Prostate gland (tissue), 2 donors: Measurements from ENCODE around the gene PCCB. TPM values are rescaled to one million over a fixed set of nuclear protein-coding genes. Genes with fewer than 3 reads are reported as not detected.
"Not testable (repeated sequence)": the region's sequence is repeated elsewhere in the genome, so short reads cannot be mapped to it uniquely, and the experiment has no call there.

Source experiments
- DNase-seq: peaks from one replicate; pipeline ENCODE4 v3.0.0-alpha.2; 2019; ENCODE audit warnings: low spot score
- H3K27ac ChIP-seq, 2 donors: fragments of 200-600 bp; sonication (generic); 2 replicates each; pipeline ENCODE4 v1.5.1; 2017 to 2019
- H3K27me3 ChIP-seq: fragments of 200-600 bp; sonication (generic); replicated peaks from 2 replicates; pipeline ENCODE4 v1.5.1; 2019; ENCODE audit not compliant: insufficient read depth
- H3K36me3 ChIP-seq, 2 donors: fragments of 200-600 bp; sonication (generic); 1 replicate in 1 of 2; 2 replicates in 1 of 2; pipeline versions ENCODE4 v1.5.1 to v1.8.1; 2017 to 2019
- H3K4me1 ChIP-seq: fragments of 200-600 bp; sonication (generic); replicated peaks from 2 replicates; pipeline ENCODE4 v1.5.1; 2019
- H3K4me3 ChIP-seq, 2 donors: fragments of 200-600 bp; sonication (generic); 2 replicates each; pipeline ENCODE4 v1.5.1; 2017 to 2019
- H3K9me3 ChIP-seq: fragments of 200-600 bp; sonication (generic); 2 replicates; pipeline ENCODE4 v1.5.1; 2017
- CTCF ChIP-seq, 4 experiments: fragments of 200-600 bp in 2 of 4; fragments of 450-650 bp in 2 of 4; sonication (generic) in 2 of 4; IDR thresholded peaks; 1 replicate in 3 of 4; 2 replicates in 1 of 4; pipeline ENCODE4 v1.5.1; 2016 to 2019; ENCODE audit warnings: antibody characterized with exemption in 4 of 4, mild to moderate bottlenecking in 2 of 4, moderate library complexity in 2 of 4
- POLR2A ChIP-seq: fragments of 450-650 bp; IDR thresholded peaks from one replicate; pipeline ENCODE4 v1.6.1; 2016; ENCODE audit warnings: antibody characterized with exemption, mild to moderate bottlenecking
- POLR2AphosphoS5 ChIP-seq: sonication (generic); formaldehyde crosslinking; IDR thresholded peaks from one replicate; pipeline ENCODE4 v1.6.1; 2017; ENCODE audit warnings: antibody characterized with exemption
- WGBS: methylation state at CpG from one replicate; pipeline ENCODE4 v1.1.5; 2018; 5-methylcytosine and 5-hydroxymethylcytosine counted together
- intact Hi-C: fragments of 100-400 bp; cut with DNase I; formaldehyde crosslinking; loops from one replicate; pipeline ENCODE4 v1.14.2; 2022
- total RNA-seq, 2 donors: library from RNA; depleted of rRNA; stranded (reverse); fragments of >200 nt; gene quantifications; one replicate each; pipeline ENCODE4 v1.1.0, GENCODE V29; 2016

Gene PCCB
- 10 to 100 TPM; 60.9 to 70.3 TPM for total RNA-seq

DNA sequence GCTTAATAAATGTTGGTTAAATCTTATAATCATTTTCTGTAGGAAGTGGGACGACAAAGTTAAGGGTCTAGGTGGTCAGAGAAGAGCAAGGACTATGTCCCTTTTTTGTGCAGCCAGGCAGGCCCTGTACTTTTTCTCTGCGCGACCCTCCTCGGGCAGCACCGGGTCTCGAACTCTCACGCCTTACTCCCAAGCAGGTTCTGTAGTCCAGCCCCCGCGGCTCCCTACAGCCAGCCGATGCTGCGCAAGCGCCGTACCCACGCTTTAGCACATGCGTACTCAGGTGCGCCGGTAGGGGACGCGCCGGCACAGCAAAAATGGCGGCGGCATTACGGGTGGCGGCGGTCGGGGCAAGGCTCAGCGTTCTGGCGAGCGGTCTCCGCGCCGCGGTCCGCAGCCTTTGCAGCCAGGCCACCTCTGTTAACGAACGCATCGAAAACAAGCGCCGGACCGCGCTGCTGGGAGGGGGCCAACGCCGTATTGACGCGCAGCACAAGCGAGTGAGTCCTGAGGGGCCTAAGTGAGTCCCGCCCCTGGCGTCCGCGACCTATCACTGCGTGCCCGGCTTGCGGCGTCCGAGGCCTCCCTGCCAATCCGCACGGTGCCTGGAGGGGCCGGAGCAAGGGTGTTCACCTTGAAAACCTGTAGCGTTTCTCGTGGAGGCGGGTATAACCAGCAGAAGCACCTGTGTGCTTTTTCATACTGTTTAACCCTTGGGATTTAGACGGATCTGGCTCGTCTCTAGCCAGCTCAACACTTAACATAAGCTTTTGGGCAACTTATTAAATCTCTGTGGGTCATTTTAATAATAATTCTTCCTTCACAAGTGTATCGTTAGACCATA is at the start of gene PCCB:
Gene PCCB (plus strand): TSS at position 282 of the 844 bp plus-strand sequence. CDS start 36 bp downstream, at position 318.
- TF ChIP-seq POLR2AphosphoS5 = peak; percentile 88
- TF ChIP-seq CTCF (IDR thresholded peaks at IDR 0.05) = peak; percentile 74 to 96 (median 89)
- TF ChIP-seq POLR2A = peak; percentile 31
- Histone ChIP-seq H3K4me3 (peak within 1 kb of the TSS; percentile 52 to 79), H3K4me1 (peaks cover 4% of the 10 kb centered on the region), H3K27ac (peak within 1 kb of the TSS; percentile 85 to 90), H3K27me3 (no peaks in the 10 kb centered on the region), H3K36me3 (no peaks in the 10 kb centered on the region), H3K9me3 (no peaks in the 10 kb centered on the region)
- intact Hi-C loops = loop anchor here (2.0 to 5.0 kb wide), 3 partner anchors 53 to 503 kb away; partner anchors contain the start of genes MSL2 and STAG1
- WGBS = under 1% methylated on average over 63 of the region's 64 CpGs
- peak; percentile 94 for DNase-seq

DNA sequence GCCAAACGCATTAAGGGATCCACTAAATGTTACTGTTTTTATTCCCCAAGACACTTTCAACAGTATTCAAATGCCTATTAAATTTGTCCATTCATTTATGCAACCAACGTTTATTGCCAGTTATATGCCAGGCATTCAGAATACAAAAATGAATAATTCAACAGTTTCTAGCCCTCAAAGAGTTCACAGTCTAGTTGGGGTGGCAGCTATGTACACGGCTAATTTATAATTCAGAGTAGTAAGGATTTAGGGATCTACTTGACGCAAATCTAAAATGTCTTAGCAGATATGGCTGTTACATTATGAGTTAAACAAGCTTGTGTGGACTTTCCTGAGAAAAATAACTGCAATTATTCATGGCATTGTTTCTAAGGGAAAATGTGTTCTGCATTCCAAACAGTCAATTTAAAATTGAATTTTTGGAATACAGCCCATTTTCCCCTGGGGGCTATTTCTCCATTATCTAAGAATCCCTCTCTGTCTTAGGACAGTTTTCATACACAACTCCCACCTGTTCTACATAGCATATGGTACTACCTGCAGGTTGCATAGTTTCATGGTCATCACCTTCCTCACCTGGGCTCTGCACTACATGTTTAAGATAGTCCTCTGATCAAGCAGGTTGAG is 42.5 kb upstream of the PCCB start:
- no peaks in the 10 kb centered on the region for H3K27me3 ChIP-seq
- H3K36me3 ChIP-seq = no peaks in the 10 kb centered on the region
- TF ChIP-seq CTCF (IDR thresholded peaks at IDR 0.05) (no peak), POLR2AphosphoS5 (no peak), POLR2A (no peak)
- WGBS = 56% methylated on average over 4 of the region's 4 CpGs
- intact Hi-C loops = no loop called here
- H3K4me3 ChIP-seq = no peak overlapping the region
- no peak overlapping the region for H3K27ac ChIP-seq
- H3K4me1 ChIP-seq = no peaks in the 10 kb centered on the region
- H3K9me3 ChIP-seq = no peaks in the 10 kb centered on the region
- no peak for DNase-seq

DNA sequence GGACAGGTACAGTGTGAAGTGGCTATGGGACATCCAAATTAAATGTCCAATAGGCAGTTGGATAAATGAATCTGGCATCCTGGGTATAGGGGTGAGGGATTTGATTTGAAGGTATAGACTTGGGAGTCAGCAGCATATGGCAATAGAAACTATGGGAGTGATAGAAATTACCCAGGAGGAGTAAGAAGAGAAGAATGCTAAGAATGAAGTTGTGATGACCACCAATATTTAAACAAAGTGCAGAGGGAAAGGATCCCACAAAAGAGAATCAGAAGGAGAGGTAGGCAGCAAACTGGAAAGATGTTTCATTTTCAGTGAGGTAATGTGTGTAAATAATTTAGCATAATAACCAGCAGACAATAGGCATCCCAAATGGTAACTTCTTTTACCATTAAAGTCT is 40.2 kb upstream of the PCCB start:
- no peak for DNase-seq
- H3K27ac ChIP-seq = no peak overlapping the region
- H3K9me3 ChIP-seq = no peaks in the 10 kb centered on the region
- H3K4me3 ChIP-seq = no peak overlapping the region
- TF ChIP-seq POLR2AphosphoS5 (no peak), POLR2A (no peak), CTCF (IDR thresholded peaks at IDR 0.05) (no peak)
- H3K27me3 ChIP-seq = no peaks in the 10 kb centered on the region
- no peaks in the 10 kb centered on the region for H3K36me3 ChIP-seq
- intact Hi-C loops = no loop called here
- H3K4me1 ChIP-seq = no peaks in the 10 kb centered on the region

- Histone ChIP-seq H3K27me3 (no peaks in the 10 kb centered on the region), H3K4me1 (no peaks in the 10 kb centered on the region), H3K4me3 (no peak overlapping the region), H3K36me3 (no peaks in the 10 kb centered on the region), H3K9me3 (no peaks in the 10 kb centered on the region), H3K27ac (no peak overlapping the region)
- no peak for TF ChIP-seq POLR2A
- no peak for TF ChIP-seq CTCF (IDR thresholded peaks at IDR 0.05)
- no peak for TF ChIP-seq POLR2AphosphoS5
- intact Hi-C loops = no loop called here
- no peak for DNase-seq
- WGBS = 84% methylated on average over 2 of the region's 2 CpGs
Observed at GRCh38 chr3:136211547-136211946, 38.6 kb upstream of the PCCB start.

DNA sequence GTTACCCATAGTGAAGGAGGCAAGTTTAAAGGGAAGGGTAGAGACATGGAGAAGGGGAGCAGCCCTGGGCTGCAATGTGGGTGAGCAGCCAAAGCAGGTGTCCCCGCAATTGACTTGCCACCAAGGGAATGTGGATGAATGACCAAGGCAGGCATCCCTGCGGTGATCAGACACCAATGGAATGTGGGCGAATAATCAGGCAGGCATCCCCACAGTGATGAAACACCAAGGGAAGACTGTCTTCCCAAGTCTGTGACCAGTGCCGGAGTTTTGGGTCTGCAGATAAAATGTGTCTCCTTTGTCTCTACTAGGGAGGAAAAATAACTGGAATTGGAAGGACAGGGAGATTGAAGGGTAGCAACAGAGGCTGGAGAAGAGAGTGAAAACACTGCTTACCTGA is 27.4 kb upstream of the PCCB start:
- intact Hi-C loops, H3K27ac ChIP-seq, H3K36me3 ChIP-seq, H3K4me1 ChIP-seq, H3K4me3 ChIP-seq, DNase-seq, H3K9me3 ChIP-seq, H3K27me3 ChIP-seq: not testable (repeated sequence)
- WGBS = 96% methylated on average over 4 of the region's 4 CpGs
